CD4-positive, alpha-beta T cell (primary cell): ENCODE results near the gene PPP1R14C. TPM values are rescaled to one million over a fixed set of nuclear protein-coding genes. Genes with fewer than 3 reads are reported as not detected.

ENCODE experiments used
- ATAC-seq: fragments of 200-7000 bp; cut with Tn5 transposase; one replicate; pipeline ENCODE4 v1.10.0; 2022; ENCODE audit warnings: mild to moderate bottlenecking; ENCODE audit not compliant: poor library complexity
- CTCF ChIA-PET: fragments of 350-600 bp; sonication (Branson Sonifier 250); formaldehyde crosslinking; loops from one replicate; lab custom pipeline; 2021; ENCODE audit warnings: antibody characterized with exemption, inconsistent platforms; lab: Charles Lee
- POLR2A ChIA-PET: fragments of 350-600 bp; sonication (Branson Sonifier 250); formaldehyde crosslinking; loops from one replicate; lab custom pipeline; 2021; ENCODE audit warnings: antibody characterized with exemption, inconsistent platforms; lab: Charles Lee
- DNase-seq, 14 experiments: peaks; one replicate each; pipeline ENCODE4 v3.0.0-alpha.2; 2013 to 2020; ENCODE audit warnings: mixed read lengths in 2 of 14
- H3K27ac ChIP-seq, 2 donors: one replicate each; pipeline versions ENCODE4 v1.5.1 to v1.7.0; 2013; ENCODE audit warnings: low read length in 2 of 2, low read depth in 1 of 2, mild to moderate bottlenecking in 1 of 2
- H3K27me3 ChIP-seq, 2 experiments: 1 replicate in 1 of 2; 2 replicates in 1 of 2; pipeline versions ENCODE4 v1.6.1 to v1.7.0; 2013; ENCODE audit warnings: low read length in 2 of 2, control low read depth in 1 of 2, mild to moderate bottlenecking in 1 of 2, moderate library complexity in 1 of 2; ENCODE audit not compliant: insufficient read depth in 2 of 2, control insufficient read depth in 1 of 2
- H3K36me3 ChIP-seq: one replicate; pipeline ENCODE4 v1.6.1; 2013; ENCODE audit warnings: low read length, control low read depth; ENCODE audit not compliant: insufficient read depth
- H3K4me1 ChIP-seq: one replicate; pipeline ENCODE4 v1.6.1; 2013; ENCODE audit warnings: low read length, control low read depth; ENCODE audit not compliant: insufficient read depth
- H3K4me3 ChIP-seq: one replicate; pipeline ENCODE4 v1.5.1; 2013; ENCODE audit warnings: mild to moderate bottlenecking, low read length, moderate library complexity
- H3K9me3 ChIP-seq, 2 experiments: 1 replicate in 1 of 2; 2 replicates in 1 of 2; pipeline versions ENCODE4 v1.6.1 to v1.7.0; 2013; ENCODE audit warnings: low read length in 2 of 2, mild to moderate bottlenecking in 2 of 2, control low read depth in 1 of 2, moderate library complexity in 1 of 2; ENCODE audit not compliant: control insufficient read depth in 1 of 2, insufficient read depth in 1 of 2
- H3K27ac Mint-ChIP-seq: one replicate; pipeline ENCODE4 v1.8.0; 2020; ENCODE audit warnings: mixed read lengths
- H3K27me3 Mint-ChIP-seq: one replicate; pipeline ENCODE4 v1.8.0; 2021; ENCODE audit warnings: mixed read lengths
- H3K36me3 Mint-ChIP-seq: one replicate; pipeline ENCODE4 v1.8.0; 2021; ENCODE audit warnings: low read depth, mixed read lengths
- H3K4me1 Mint-ChIP-seq: one replicate; pipeline ENCODE4 v1.8.0; 2021; ENCODE audit warnings: low read depth, mixed read lengths
- H3K4me3 Mint-ChIP-seq: one replicate; pipeline ENCODE4 v1.8.0; 2020; ENCODE audit warnings: mild to moderate bottlenecking, mixed read lengths
- H3K9me3 Mint-ChIP-seq: one replicate; pipeline ENCODE4 v1.8.0; 2020; ENCODE audit warnings: mixed read lengths
- CTCF ChIP-seq: fragments of 200-600 bp; IDR thresholded peaks from one replicate; pipeline ENCODE4 v1.8.0; 2022; ENCODE audit warnings: antibody characterized with exemption, mild to moderate bottlenecking
- intact Hi-C, 2 experiments: fragments of 100-400 bp; cut with DNase I in 1 of 2; cut with micrococcal nuclease in 1 of 2; formaldehyde crosslinking; loops; one replicate each; pipeline versions ENCODE4 v1.15.1 to v1.9.0; 2023 to 2025; cut with DNase I, micrococcal nuclease
- total RNA-seq, 174 experiments: library from RNA in 2 of 174; stranded (reverse) in 2 of 174; gene quantifications; one replicate each; pipeline ENCODE4 v1.2.3 and lab custom pipeline; 2021 to 2026

The PPP1R14C gene
- total RNA-seq, 2 experiments from 2014 or later = not detected

GRCh38 chr6:150119173-150119572 lies 23.7 kb upstream of the PPP1R14C start:
- H3K9me3 Mint-ChIP-seq = no peaks in the 10 kb centered on the region

DNA sequence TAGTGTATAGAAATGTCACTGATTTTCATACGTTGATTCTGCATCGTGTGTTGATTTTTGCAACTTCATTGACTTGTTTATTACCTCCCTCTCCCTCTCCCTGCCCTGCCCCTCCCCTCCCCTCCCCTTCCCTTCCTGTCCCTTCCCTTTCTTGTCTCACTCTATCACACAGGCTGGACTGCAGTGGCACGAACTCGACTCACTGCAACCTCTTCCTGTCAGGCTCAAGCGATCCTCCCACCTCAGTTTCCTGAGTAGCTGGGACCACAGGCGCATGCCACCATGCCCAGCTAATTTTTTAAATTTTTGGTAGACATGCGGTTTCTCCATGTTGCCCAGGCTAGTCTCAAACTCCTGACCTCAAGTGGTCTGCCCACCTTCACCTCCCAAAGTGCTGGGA lies 19.2 kb upstream of the PPP1R14C start:
- Mint-ChIP-seq H3K9me3 (no peaks in the 10 kb centered on the region), H3K36me3 (no peaks in the 10 kb centered on the region), H3K27ac (no peak overlapping the region), H3K4me1 (no peaks in the 10 kb centered on the region), H3K4me3 (no peak overlapping the region), H3K27me3 (peaks cover 23% of the 10 kb centered on the region)
- Histone ChIP-seq H3K4me1 (no peaks in the 10 kb centered on the region), H3K9me3 (no peaks in the 10 kb centered on the region), H3K36me3 (no peaks in the 10 kb centered on the region), H3K4me3 (no peak overlapping the region), H3K27me3 (no peaks in the 10 kb centered on the region), H3K27ac (no peak overlapping the region)
- CTCF ChIA-PET = no interaction called here
- intact Hi-C loops = no loop called here
- TF ChIP-seq CTCF = no peak
- POLR2A ChIA-PET = no interaction called here
- no peak for DNase-seq
- ATAC-seq = no peak

More at GRCh38 chr6:150119173-150119572, 23.7 kb upstream of the PPP1R14C start:
- intact Hi-C loops = no loop called here
- H3K4me1 Mint-ChIP-seq = no peaks in the 10 kb centered on the region
- H3K4me3 Mint-ChIP-seq = no peak overlapping the region
- CTCF ChIA-PET = no interaction called here
- H3K36me3 Mint-ChIP-seq = no peaks in the 10 kb centered on the region
- H3K27me3 ChIP-seq = no peaks in the 10 kb centered on the region
- peaks cover 0 to 12% of the 10 kb centered on the region in 2 experiments for H3K9me3 ChIP-seq
- H3K36me3 ChIP-seq = no peaks in the 10 kb centered on the region
- DNase-seq (no peak), ATAC-seq (no peak)
- no peak for TF ChIP-seq CTCF
- H3K4me3 ChIP-seq = no peak overlapping the region
- POLR2A ChIA-PET = interaction anchor here (0.6 kb wide), 1 partner anchor 9 kb away, joined by 3 read pairs; no protein-coding TSS in a partner anchor
- no peak overlapping the region for H3K27ac Mint-ChIP-seq
- H3K4me1 ChIP-seq = no peaks in the 10 kb centered on the region
- H3K27me3 Mint-ChIP-seq = peaks cover 2% of the 10 kb centered on the region
- H3K27ac ChIP-seq = no peak overlapping the region

- ChIA-PET CTCF (no interaction called here), POLR2A (no interaction called here)
- no peak for DNase-seq
- Histone ChIP-seq H3K4me3 (no peak overlapping the region), H3K36me3 (no peaks in the 10 kb centered on the region), H3K27me3 (no peaks in the 10 kb centered on the region), H3K27ac (no peak overlapping the region), H3K4me1 (no peaks in the 10 kb centered on the region), H3K9me3 (no peaks in the 10 kb centered on the region)
- no peak for TF ChIP-seq CTCF
- peaks cover 23% of the 10 kb centered on the region for H3K27me3 Mint-ChIP-seq
- no peaks in the 10 kb centered on the region for H3K36me3 Mint-ChIP-seq
- H3K4me3 Mint-ChIP-seq = no peak overlapping the region
- intact Hi-C loops = no loop called here
- H3K4me1 Mint-ChIP-seq = no peaks in the 10 kb centered on the region
- H3K27ac Mint-ChIP-seq = no peak overlapping the region
- H3K9me3 Mint-ChIP-seq = no peaks in the 10 kb centered on the region
- ATAC-seq = no peak
Measured at GRCh38 chr6:150124235-150124634, 18.6 kb upstream of the PPP1R14C start.
